Neural cell (in vitro differentiated cells): ENCODE results near the gene WDR73. TPM values are rescaled to one million over a fixed set of nuclear protein-coding genes. Genes with fewer than 3 reads are reported as not detected.
"Not testable (repeated sequence)": the region's sequence is repeated elsewhere in the genome, so short reads cannot be mapped to it uniquely, and the experiment has no call there.

Experiments used
- H2AFZ ChIP-seq: fragments of 200-600, 300-800 bp; sonication (generic), shearing (Covaris generic); 2 replicates; pipeline ENCODE4 v1.6.0; 2014; ENCODE audit warnings: low read depth, mild to moderate bottlenecking, antibody characterized with exemption, low read length, moderate library complexity
- H3F3A ChIP-seq: fragments of 200-600 bp; shearing (Covaris generic); 2 replicates; pipeline ENCODE4 v1.6.1; 2016; ENCODE audit warnings: mild to moderate bottlenecking, moderate library complexity, mixed read lengths, antibody characterized with exemption, low read length; ENCODE audit not compliant: insufficient read depth, poor library complexity, severe bottlenecking
- H3K27ac ChIP-seq: fragments of 200-600, 300-800 bp; sonication (generic), shearing (Covaris generic); 2 replicates; pipeline ENCODE4 v1.5.1; 2014; ENCODE audit warnings: mild to moderate bottlenecking, low read length, moderate library complexity
- H3K27me3 ChIP-seq: fragments of 300-800, 200-600 bp; sonication (generic), shearing (Covaris generic); 2 replicates; pipeline ENCODE4 v1.6.0; 2014; ENCODE audit warnings: mild to moderate bottlenecking, low read depth, low read length, moderate library complexity; ENCODE audit not compliant: insufficient read depth
- H3K36me3 ChIP-seq: fragments of 300-800, 200-600 bp; sonication (generic), shearing (Covaris generic); 2 replicates; pipeline ENCODE4 v1.5.1; 2014; ENCODE audit warnings: mild to moderate bottlenecking, antibody characterized with exemption, low read length, moderate library complexity; ENCODE audit not compliant: insufficient read depth
- H3K4me2 ChIP-seq: fragments of 300-800, 200-600 bp; sonication (generic), shearing (Covaris generic); 2 replicates; pipeline ENCODE4 v1.6.0; 2014; ENCODE audit warnings: mild to moderate bottlenecking, low read length
- H3K4me3 ChIP-seq: fragments of 300-800, 200-600 bp; sonication (generic), shearing (Covaris generic); 2 replicates; pipeline ENCODE4 v1.5.1; 2014; ENCODE audit warnings: mild to moderate bottlenecking, low read length, moderate library complexity
- H3K79me2 ChIP-seq: fragments of 200-600 bp; shearing (Covaris generic); replicated peaks from 2 replicates; pipeline ENCODE4 v1.6.0; 2014; ENCODE audit warnings: mild to moderate bottlenecking, low read length, moderate library complexity; ENCODE audit not compliant: insufficient read depth
- H3K9ac ChIP-seq: fragments of 300-800, 200-600 bp; sonication (generic), shearing (Covaris generic); 2 replicates; pipeline ENCODE4 v1.6.1; 2016; ENCODE audit warnings: mild to moderate bottlenecking, low read length, mixed read lengths
- H3K9me2 ChIP-seq: fragments of 200-600 bp; shearing (Covaris generic); 2 replicates; pipeline ENCODE4 v1.6.1; 2016; ENCODE audit warnings: mild to moderate bottlenecking, low read length, mixed read lengths; ENCODE audit not compliant: insufficient read depth
- H3K9me3 ChIP-seq: fragments of 200-600, 300-800 bp; sonication (generic), shearing (Covaris generic); 2 replicates; pipeline ENCODE4 v1.6.1; 2016; ENCODE audit warnings: mild to moderate bottlenecking, mixed run types, low read length, moderate library complexity, mixed read lengths
- H4K20me1 ChIP-seq: fragments of 200-600 bp; shearing (Covaris generic); 2 replicates; pipeline ENCODE4 v1.6.1; 2016; ENCODE audit warnings: mild to moderate bottlenecking, mixed run types; ENCODE audit not compliant: insufficient read depth
- EP300 ChIP-seq: fragments of 450-650 bp; conservative IDR thresholded peaks from 2 replicates; pipeline ENCODE4 v1.6.1; 2014; ENCODE audit warnings: antibody characterized with exemption, mild to moderate bottlenecking, moderate library complexity; ENCODE audit not compliant: poor library complexity, severe bottlenecking
- EZH2 ChIP-seq: fragments of 200-600, 300-800 bp; shearing (Covaris generic), sonication (generic); IDR thresholded peaks from 2 replicates; pipeline ENCODE4 v1.6.1; 2014; ENCODE audit warnings: antibody characterized with exemption, low read length, borderline replicate concordance, mild to moderate bottlenecking; ENCODE audit not compliant: insufficient read depth, poor library complexity, severe bottlenecking
- MXI1 ChIP-seq: fragments of 450-650 bp; conservative IDR thresholded peaks from 2 replicates; pipeline ENCODE4 v1.6.1; 2014; ENCODE audit warnings: antibody characterized with exemption, mild to moderate bottlenecking; ENCODE audit not compliant: poor library complexity, severe bottlenecking
- POLR2AphosphoS5 ChIP-seq: IDR thresholded peaks from 2 replicates; pipeline ENCODE4 v1.6.1; 2012
- RAD21 ChIP-seq: fragments of 450-650 bp; conservative IDR thresholded peaks from 2 replicates; pipeline ENCODE4 v1.6.1; 2014; ENCODE audit warnings: antibody characterized with exemption, mild to moderate bottlenecking, moderate library complexity
- SMC3 ChIP-seq: fragments of 450-650 bp; conservative IDR thresholded peaks from 2 replicates; pipeline ENCODE4 v1.6.1; 2014; ENCODE audit warnings: antibody characterized with exemption, mild to moderate bottlenecking, moderate library complexity; ENCODE audit not compliant: poor library complexity
- TAF1 ChIP-seq: IDR thresholded peaks from 2 replicates; pipeline ENCODE4 v1.6.1; 2012; ENCODE audit warnings: low read depth
- polyA plus RNA-seq: library from polyadenylated mRNA; depleted of rRNA; stranded (reverse); fragments of >200 nt; gene quantifications from 2 replicates; pipeline ENCODE4 v1.2.3, GENCODE V29; 2014
- TF ChIP-seq, protein P1 (sequence below): fragments of 450-650 bp; IDR thresholded peaks from 2 replicates; pipeline ENCODE4 v1.5.1; 2014; ENCODE audit warnings: antibody characterized with exemption, mild to moderate bottlenecking, moderate library complexity; ENCODE audit not compliant: poor library complexity, severe bottlenecking
- TF ChIP-seq, protein P2 (sequence below): IDR thresholded peaks from 2 replicates; pipeline ENCODE4 v1.6.1; 2012; ENCODE audit warnings: borderline replicate concordance

Gene WDR73
- polyA plus RNA-seq, 1 donor from 2014 or later: 75.4 TPM

- Histone ChIP-seq H2AFZ (no peak overlapping the region), H3K9me3 (no peaks in the 10 kb centered on the region), H4K20me1 (no peaks in the 10 kb centered on the region), H3K4me3 (no peak overlapping the region), H3K9me2 (no peaks in the 10 kb centered on the region), H3K27me3 (no peaks in the 10 kb centered on the region), H3K9ac (no peak overlapping the region), H3K27ac (no peak overlapping the region), H3F3A (no peaks in the 10 kb centered on the region), H3K4me2 (no peak overlapping the region), H3K36me3 (no peaks in the 10 kb centered on the region), H3K79me2 (peaks cover 23% of the 10 kb centered on the region)
- TF ChIP-seq POLR2AphosphoS5 (no peak), EZH2 (no peak)
- TF ChIP-seq, protein P1, sequence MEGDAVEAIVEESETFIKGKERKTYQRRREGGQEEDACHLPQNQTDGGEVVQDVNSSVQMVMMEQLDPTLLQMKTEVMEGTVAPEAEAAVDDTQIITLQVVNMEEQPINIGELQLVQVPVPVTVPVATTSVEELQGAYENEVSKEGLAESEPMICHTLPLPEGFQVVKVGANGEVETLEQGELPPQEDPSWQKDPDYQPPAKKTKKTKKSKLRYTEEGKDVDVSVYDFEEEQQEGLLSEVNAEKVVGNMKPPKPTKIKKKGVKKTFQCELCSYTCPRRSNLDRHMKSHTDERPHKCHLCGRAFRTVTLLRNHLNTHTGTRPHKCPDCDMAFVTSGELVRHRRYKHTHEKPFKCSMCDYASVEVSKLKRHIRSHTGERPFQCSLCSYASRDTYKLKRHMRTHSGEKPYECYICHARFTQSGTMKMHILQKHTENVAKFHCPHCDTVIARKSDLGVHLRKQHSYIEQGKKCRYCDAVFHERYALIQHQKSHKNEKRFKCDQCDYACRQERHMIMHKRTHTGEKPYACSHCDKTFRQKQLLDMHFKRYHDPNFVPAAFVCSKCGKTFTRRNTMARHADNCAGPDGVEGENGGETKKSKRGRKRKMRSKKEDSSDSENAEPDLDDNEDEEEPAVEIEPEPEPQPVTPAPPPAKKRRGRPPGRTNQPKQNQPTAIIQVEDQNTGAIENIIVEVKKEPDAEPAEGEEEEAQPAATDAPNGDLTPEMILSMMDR: no peak
- TF ChIP-seq, protein P2, sequence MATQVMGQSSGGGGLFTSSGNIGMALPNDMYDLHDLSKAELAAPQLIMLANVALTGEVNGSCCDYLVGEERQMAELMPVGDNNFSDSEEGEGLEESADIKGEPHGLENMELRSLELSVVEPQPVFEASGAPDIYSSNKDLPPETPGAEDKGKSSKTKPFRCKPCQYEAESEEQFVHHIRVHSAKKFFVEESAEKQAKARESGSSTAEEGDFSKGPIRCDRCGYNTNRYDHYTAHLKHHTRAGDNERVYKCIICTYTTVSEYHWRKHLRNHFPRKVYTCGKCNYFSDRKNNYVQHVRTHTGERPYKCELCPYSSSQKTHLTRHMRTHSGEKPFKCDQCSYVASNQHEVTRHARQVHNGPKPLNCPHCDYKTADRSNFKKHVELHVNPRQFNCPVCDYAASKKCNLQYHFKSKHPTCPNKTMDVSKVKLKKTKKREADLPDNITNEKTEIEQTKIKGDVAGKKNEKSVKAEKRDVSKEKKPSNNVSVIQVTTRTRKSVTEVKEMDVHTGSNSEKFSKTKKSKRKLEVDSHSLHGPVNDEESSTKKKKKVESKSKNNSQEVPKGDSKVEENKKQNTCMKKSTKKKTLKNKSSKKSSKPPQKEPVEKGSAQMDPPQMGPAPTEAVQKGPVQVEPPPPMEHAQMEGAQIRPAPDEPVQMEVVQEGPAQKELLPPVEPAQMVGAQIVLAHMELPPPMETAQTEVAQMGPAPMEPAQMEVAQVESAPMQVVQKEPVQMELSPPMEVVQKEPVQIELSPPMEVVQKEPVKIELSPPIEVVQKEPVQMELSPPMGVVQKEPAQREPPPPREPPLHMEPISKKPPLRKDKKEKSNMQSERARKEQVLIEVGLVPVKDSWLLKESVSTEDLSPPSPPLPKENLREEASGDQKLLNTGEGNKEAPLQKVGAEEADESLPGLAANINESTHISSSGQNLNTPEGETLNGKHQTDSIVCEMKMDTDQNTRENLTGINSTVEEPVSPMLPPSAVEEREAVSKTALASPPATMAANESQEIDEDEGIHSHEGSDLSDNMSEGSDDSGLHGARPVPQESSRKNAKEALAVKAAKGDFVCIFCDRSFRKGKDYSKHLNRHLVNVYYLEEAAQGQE: no peak
These were observed 36.3 kb upstream of the WDR73 start for GRCh38 chr15:84690342-84690741.

GRCh38 chr15:84689858-84690257, 35.8 kb upstream of the WDR73 start:
- Histone ChIP-seq H3K4me2 (no peak overlapping the region), H3K4me3 (no peak overlapping the region), H3K9me2 (no peaks in the 10 kb centered on the region), H3K9me3 (no peaks in the 10 kb centered on the region), H3K27me3 (no peaks in the 10 kb centered on the region), H3K79me2 (peaks cover 23% of the 10 kb centered on the region), H3K27ac (no peak overlapping the region), H3K36me3 (no peaks in the 10 kb centered on the region), H3K9ac (no peak overlapping the region), H3F3A (no peaks in the 10 kb centered on the region), H2AFZ (no peak overlapping the region), H4K20me1 (no peaks in the 10 kb centered on the region)
- TF ChIP-seq EP300: no peak
- no peak for TF ChIP-seq SMC3
- TF ChIP-seq, protein P1: no peak
- no peak for TF ChIP-seq MXI1
- no peak for TF ChIP-seq POLR2AphosphoS5
- TF ChIP-seq TAF1: no peak
- TF ChIP-seq EZH2: no peak
- TF ChIP-seq, protein P2: no peak
- TF ChIP-seq RAD21: no peak

GRCh38 chr15:84686446-84686845, 32.4 kb upstream of the WDR73 start:
- H4K20me1 ChIP-seq, H3K27me3 ChIP-seq, H3K4me2 ChIP-seq, H3K9me3 ChIP-seq, H2AFZ ChIP-seq, H3K27ac ChIP-seq, H3K9ac ChIP-seq, H3K9me2 ChIP-seq, H3K79me2 ChIP-seq, H3F3A ChIP-seq, H3K4me3 ChIP-seq, H3K36me3 ChIP-seq: not testable (repeated sequence)
